Ascending aorta (tissue), 2 donors: Measurements from ENCODE around the gene TMEM198. TPM values are rescaled to one million over a fixed set of nuclear protein-coding genes. Genes with fewer than 3 reads are reported as not detected.

ENCODE experiments used
- DNase-seq, 2 donors: peaks; one replicate each; pipeline ENCODE4 v3.0.0-alpha.2; 2019; ENCODE audit warnings: low spot score in 2 of 2
- H3K27ac ChIP-seq, 2 donors: fragments of 200-600 bp; sonication (generic); one replicate each; pipeline ENCODE4 v1.5.1; 2016 to 2017; ENCODE audit warnings: mild to moderate bottlenecking in 1 of 2
- H3K27me3 ChIP-seq: fragments of 200-600 bp; sonication (generic); one replicate; pipeline ENCODE4 v1.5.1; 2017
- H3K36me3 ChIP-seq, 2 donors: fragments of 200-600 bp; sonication (generic); one replicate each; pipeline ENCODE4 v1.5.1; 2016
- H3K4me1 ChIP-seq, 2 donors: fragments of 200-600 bp; sonication (generic); one replicate each; pipeline ENCODE4 v1.5.1; 2016 to 2017; ENCODE audit warnings: mild to moderate bottlenecking in 1 of 2
- H3K4me3 ChIP-seq, 2 donors: fragments of 200-600 bp; sonication (generic); one replicate each; pipeline ENCODE4 v1.5.1; 2016 to 2017; ENCODE audit warnings: mild to moderate bottlenecking in 1 of 2
- H3K9me3 ChIP-seq, 2 donors: fragments of 200-600 bp; sonication (generic); one replicate each; pipeline ENCODE4 v1.5.1; 2016
- CTCF ChIP-seq, 3 experiments: fragments of 200-600 bp in 2 of 3; fragments of 450-650 bp in 1 of 3; sonication (generic) in 2 of 3; IDR thresholded peaks; one replicate each; pipeline ENCODE4 v1.5.1; 2016 to 2019; ENCODE audit warnings: antibody characterized with exemption in 3 of 3, mild to moderate bottlenecking in 1 of 3, moderate library complexity in 1 of 3
- intact Hi-C: fragments of 100-400 bp; cut with DNase I; formaldehyde crosslinking; loops from one replicate; pipeline ENCODE4 v1.15.1; 2023
- total RNA-seq: library from RNA; depleted of rRNA; stranded (reverse); fragments of >200 nt; gene quantifications from one replicate; pipeline ENCODE4 v1.1.0, GENCODE V29; 2016

Gene TMEM198
- total RNA-seq, 1 donor from 2014 or later = 6.0 TPM

GRCh38 chr2:219501849-219502248 lies 42.0 kb upstream of the TMEM198 start:
- Histone ChIP-seq H3K9me3 (no peaks in the 10 kb centered on the region), H3K36me3 (peaks cover 40 to 51% of the 10 kb centered on the region in 2 donors), H3K27ac (no peak overlapping the region), H3K4me3 (no peak overlapping the region), H3K27me3 (no peaks in the 10 kb centered on the region), H3K4me1 (peaks cover 10 to 11% of the 10 kb centered on the region in 2 donors)
- no peak for TF ChIP-seq CTCF (IDR thresholded peaks at IDR 0.05)
- DNase-seq = no peak
- intact Hi-C loops = loop anchor here (1.0 kb wide), 1 partner anchor 40 kb away; no protein-coding TSS in a partner anchor

- intact Hi-C loops = no loop called here
- no peak for TF ChIP-seq CTCF (IDR thresholded peaks at IDR 0.05)
- Histone ChIP-seq H3K4me3 (no peak overlapping the region), H3K27ac (no peak overlapping the region), H3K36me3 (peaks cover 40 to 51% of the 10 kb centered on the region in 2 donors), H3K4me1 (peaks cover 7 to 8% of the 10 kb centered on the region in 2 donors), H3K9me3 (no peaks in the 10 kb centered on the region), H3K27me3 (no peaks in the 10 kb centered on the region)
- DNase-seq = no peak
These were observed 41.2 kb upstream of the TMEM198 start for GRCh38 chr2:219502618-219503017.

GRCh38 chr2:219505585-219505984 lies 38.2 kb upstream of the TMEM198 start:
- no peak for TF ChIP-seq CTCF (IDR thresholded peaks at IDR 0.05)
- DNase-seq = no peak
- Histone ChIP-seq H3K4me3 (no peak overlapping the region), H3K36me3 (peaks cover 40 to 51% of the 10 kb centered on the region in 2 donors), H3K9me3 (no peaks in the 10 kb centered on the region), H3K27me3 (no peaks in the 10 kb centered on the region), H3K4me1 (peaks cover 5 to 20% of the 10 kb centered on the region in 2 donors), H3K27ac (no peak overlapping the region)
- intact Hi-C loops = no loop called here

GRCh38 chr2:219506153-219506801 lies 37.6 kb upstream of the TMEM198 start:
- DNase-seq = no peak
- Histone ChIP-seq H3K4me3 (no peak overlapping the region), H3K27ac (no peak overlapping the region), H3K36me3 (peaks cover 40 to 51% of the 10 kb centered on the region in 2 donors), H3K27me3 (peaks cover 4% of the 10 kb centered on the region), H3K9me3 (no peaks in the 10 kb centered on the region), H3K4me1 (peaks cover 5 to 23% of the 10 kb centered on the region in 2 donors)
- intact Hi-C loops = no loop called here
- no peak for TF ChIP-seq CTCF (IDR thresholded peaks at IDR 0.05)

- H3K4me3 ChIP-seq = no peak overlapping the region
- no peak overlapping the region for H3K27ac ChIP-seq
- no peak for TF ChIP-seq CTCF (IDR thresholded peaks at IDR 0.05)
- H3K4me1 ChIP-seq = peaks cover 5 to 23% of the 10 kb centered on the region in 2 donors
- no peaks in the 10 kb centered on the region for H3K9me3 ChIP-seq
- H3K36me3 ChIP-seq = peaks cover 40 to 47% of the 10 kb centered on the region in 2 donors
- intact Hi-C loops = no loop called here
- no peak for DNase-seq
- H3K27me3 ChIP-seq = peaks cover 4% of the 10 kb centered on the region
These were observed 36.9 kb upstream of the TMEM198 start for GRCh38 chr2:219506802-219507526.
